Measurements from ENCODE around the gene R3HDM2. TPM values are rescaled to one million over a fixed set of nuclear protein-coding genes. Genes with fewer than 3 reads are reported as not detected.

The R3HDM2 gene
- polyA plus RNA-seq, 1 experiment = 20.0 TPM

DNA sequence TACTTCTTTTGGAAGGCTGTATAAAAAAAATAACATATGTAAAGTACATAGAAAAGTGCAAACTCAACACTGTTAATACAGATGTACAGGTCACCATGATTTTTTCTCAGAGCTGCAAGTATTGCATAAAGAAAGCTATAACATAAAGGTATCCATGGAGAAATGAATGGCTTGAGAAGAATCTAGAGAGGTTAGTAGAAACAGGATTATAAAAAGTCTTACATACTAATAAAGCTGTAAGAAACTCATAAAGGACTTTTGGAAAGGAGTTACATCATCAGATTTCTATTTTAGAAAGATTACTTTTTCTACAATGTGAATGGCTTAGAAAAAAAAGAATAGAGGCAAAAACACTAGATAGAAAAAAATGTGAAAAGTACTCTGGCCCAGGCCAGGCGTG is 46.4 kb downstream of the R3HDM2 start:
- Histone ChIP-seq H3K27ac (ENCODE audit: low read depth, low read length) (no peak overlapping the region), H3K4me3 (ENCODE audit: low read depth, low read length) (no peak overlapping the region), H3K27me3 (ENCODE audit: control insufficient read depth, insufficient read depth, low read length) (no peaks in the 10 kb centered on the region), H3K9me3 (ENCODE audit: control insufficient read depth, insufficient read depth, low read length) (peaks cover 3% of the 10 kb centered on the region; the same call in 1 of the 2 replicates)
- ChIA-PET POLR2A (no interaction called here), CTCF (no interaction called here)
- DNase-seq (ENCODE audit: low read depth, low spot score) = no peak
- TF ChIP-seq, protein P1, sequence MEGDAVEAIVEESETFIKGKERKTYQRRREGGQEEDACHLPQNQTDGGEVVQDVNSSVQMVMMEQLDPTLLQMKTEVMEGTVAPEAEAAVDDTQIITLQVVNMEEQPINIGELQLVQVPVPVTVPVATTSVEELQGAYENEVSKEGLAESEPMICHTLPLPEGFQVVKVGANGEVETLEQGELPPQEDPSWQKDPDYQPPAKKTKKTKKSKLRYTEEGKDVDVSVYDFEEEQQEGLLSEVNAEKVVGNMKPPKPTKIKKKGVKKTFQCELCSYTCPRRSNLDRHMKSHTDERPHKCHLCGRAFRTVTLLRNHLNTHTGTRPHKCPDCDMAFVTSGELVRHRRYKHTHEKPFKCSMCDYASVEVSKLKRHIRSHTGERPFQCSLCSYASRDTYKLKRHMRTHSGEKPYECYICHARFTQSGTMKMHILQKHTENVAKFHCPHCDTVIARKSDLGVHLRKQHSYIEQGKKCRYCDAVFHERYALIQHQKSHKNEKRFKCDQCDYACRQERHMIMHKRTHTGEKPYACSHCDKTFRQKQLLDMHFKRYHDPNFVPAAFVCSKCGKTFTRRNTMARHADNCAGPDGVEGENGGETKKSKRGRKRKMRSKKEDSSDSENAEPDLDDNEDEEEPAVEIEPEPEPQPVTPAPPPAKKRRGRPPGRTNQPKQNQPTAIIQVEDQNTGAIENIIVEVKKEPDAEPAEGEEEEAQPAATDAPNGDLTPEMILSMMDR (IDR thresholded peaks at IDR 0.05; ENCODE audit: low read depth, low read length) = no peak

DNA sequence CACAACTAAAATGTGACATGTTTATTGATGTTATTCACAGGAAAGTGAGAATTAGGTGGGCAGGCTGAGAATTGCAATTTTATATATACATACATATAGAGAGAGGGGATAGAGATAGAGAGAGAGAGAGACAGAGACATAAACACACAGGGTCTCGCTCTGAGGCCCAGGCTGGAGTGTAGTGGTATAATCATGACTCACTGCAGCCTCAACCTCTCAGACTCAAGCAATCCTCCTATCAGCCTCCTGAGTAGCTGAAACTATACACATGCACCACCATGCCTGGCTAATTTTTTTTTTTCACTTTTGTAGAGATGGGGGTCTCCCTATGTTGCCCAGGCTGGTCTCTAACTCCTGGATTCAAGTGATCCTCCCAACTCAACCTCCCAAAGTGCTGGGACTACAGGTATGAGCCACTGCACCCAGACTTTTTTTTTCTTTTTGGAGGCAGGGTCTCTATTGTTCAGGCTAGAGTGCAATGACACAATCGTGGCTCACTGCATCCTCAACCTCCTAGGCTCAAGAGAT is 49.1 kb downstream of the R3HDM2 start:
- H3K4me3 ChIP-seq (ENCODE audit: low read depth, low read length) = no peak overlapping the region
- H3K27ac ChIP-seq (ENCODE audit: low read depth, low read length) = no peak overlapping the region
- DNase-seq (ENCODE audit: low read depth, low spot score) = no peak
- TF ChIP-seq, protein P1 (IDR thresholded peaks at IDR 0.05; ENCODE audit: low read depth, low read length) = no peak
- ChIA-PET POLR2A (no interaction called here), CTCF (no interaction called here)
- H3K9me3 ChIP-seq (ENCODE audit: control insufficient read depth, insufficient read depth, low read length) = peaks cover 3% of the 10 kb centered on the region; the same call in 1 of the 2 replicates
- H3K27me3 ChIP-seq (ENCODE audit: control insufficient read depth, insufficient read depth, low read length) = no peaks in the 10 kb centered on the region

DNA sequence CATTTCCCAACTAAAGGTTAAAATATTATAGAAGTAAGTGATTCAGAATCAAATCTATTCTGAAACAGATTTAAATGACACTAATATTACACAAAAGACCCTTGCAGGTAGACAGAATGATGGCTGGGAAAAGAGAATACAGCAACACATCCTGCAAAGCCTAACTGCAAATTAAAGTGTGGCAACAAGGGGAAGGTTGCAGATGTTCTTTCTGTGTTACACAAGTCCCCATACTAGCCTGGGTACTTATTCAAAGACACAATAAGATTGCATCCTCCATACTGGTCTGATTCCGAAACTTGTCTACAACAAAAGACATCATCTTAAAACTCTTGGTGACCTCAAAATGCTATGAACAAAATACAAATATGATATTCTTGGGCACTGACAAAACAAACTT is 50.5 kb downstream of the R3HDM2 start:
- H3K27ac ChIP-seq (ENCODE audit: low read depth, low read length) = no peak overlapping the region
- TF ChIP-seq, protein P1 (IDR thresholded peaks at IDR 0.05; ENCODE audit: low read depth, low read length) = no peak
- POLR2A ChIA-PET = no interaction called here
- no peak overlapping the region for H3K4me3 ChIP-seq (ENCODE audit: low read depth, low read length)
- H3K9me3 ChIP-seq (ENCODE audit: control insufficient read depth, insufficient read depth, low read length) = no peaks in the 10 kb centered on the region
- CTCF ChIA-PET = no interaction called here
- no peaks in the 10 kb centered on the region for H3K27me3 ChIP-seq (ENCODE audit: control insufficient read depth, insufficient read depth, low read length)
- no peak for DNase-seq (ENCODE audit: low read depth, low spot score)

DNA sequence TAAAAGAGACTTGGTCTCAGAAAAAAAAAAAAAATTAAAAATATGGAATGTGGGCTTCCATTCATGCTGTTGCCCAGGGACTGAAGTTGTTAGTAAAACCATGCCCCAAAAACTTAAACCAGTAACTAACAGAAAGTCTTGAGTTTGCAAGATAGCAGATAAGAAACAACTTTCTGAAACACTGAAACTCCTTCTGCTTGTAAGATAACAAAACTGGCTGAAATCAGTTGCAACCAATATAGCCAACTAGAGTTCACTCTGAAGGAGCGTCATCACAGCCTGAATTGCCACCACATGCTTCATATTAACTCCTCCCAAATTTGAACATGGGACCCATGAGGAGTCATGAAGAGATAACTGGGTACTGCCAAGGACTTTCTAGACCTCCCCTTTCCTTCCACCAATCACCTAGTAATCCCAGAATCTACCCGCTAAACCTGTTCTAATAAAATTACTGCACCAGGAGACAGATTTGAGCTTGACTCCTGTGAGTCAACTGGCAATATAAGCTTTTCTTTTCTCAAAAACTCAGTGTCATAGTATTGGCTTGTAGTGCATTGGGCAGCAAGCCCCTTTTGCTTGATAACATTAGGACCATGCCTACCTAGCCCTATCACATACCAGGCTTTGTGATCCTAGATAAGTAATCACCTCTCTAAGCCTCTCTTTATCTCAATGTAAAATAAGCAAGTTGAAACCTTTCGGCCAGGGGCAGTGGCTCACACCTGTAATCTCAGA is 53.6 kb downstream of the R3HDM2 start:
- Histone ChIP-seq H3K27ac (ENCODE audit: low read depth, low read length) (no peak overlapping the region), H3K4me3 (ENCODE audit: low read depth, low read length) (no peak overlapping the region), H3K9me3 (ENCODE audit: control insufficient read depth, insufficient read depth, low read length) (no peaks in the 10 kb centered on the region), H3K27me3 (ENCODE audit: control insufficient read depth, insufficient read depth, low read length) (no peaks in the 10 kb centered on the region)
- POLR2A ChIA-PET = interaction anchor here (0.6 kb wide), 1 partner anchor 53 kb away, joined by 4 read pairs; no protein-coding TSS in a partner anchor
- CTCF ChIA-PET = no interaction called here
- TF ChIP-seq, protein P1 (IDR thresholded peaks at IDR 0.05; ENCODE audit: low read depth, low read length) = no peak
- no peak for DNase-seq (ENCODE audit: low read depth, low spot score)

GRCh38 chr12:57372233-57372632 is 58.6 kb downstream of the R3HDM2 start:
- H3K9me3 ChIP-seq (ENCODE audit: control insufficient read depth, insufficient read depth, low read length) = no peaks in the 10 kb centered on the region
- POLR2A ChIA-PET = interaction anchor here (0.7 kb wide), 1 partner anchor 17 kb away, joined by 3 read pairs; no protein-coding TSS in a partner anchor
- CTCF ChIA-PET = interaction anchor here (0.7 to 1.1 kb wide), 3 partner anchors 26 to 87 kb away, joined by 3 read pairs; partner anchors contain the start of gene GLI1
- no peak overlapping the region for H3K27ac ChIP-seq (ENCODE audit: low read depth, low read length)
- no peak overlapping the region for H3K4me3 ChIP-seq (ENCODE audit: low read depth, low read length)
- no peak for DNase-seq (ENCODE audit: low read depth, low spot score)
- no peaks in the 10 kb centered on the region for H3K27me3 ChIP-seq (ENCODE audit: control insufficient read depth, insufficient read depth, low read length)
- TF ChIP-seq, protein P1 (IDR thresholded peaks at IDR 0.05; ENCODE audit: low read depth, low read length) = no peak
